ENCODE results near the gene ENKUR.

DNA sequence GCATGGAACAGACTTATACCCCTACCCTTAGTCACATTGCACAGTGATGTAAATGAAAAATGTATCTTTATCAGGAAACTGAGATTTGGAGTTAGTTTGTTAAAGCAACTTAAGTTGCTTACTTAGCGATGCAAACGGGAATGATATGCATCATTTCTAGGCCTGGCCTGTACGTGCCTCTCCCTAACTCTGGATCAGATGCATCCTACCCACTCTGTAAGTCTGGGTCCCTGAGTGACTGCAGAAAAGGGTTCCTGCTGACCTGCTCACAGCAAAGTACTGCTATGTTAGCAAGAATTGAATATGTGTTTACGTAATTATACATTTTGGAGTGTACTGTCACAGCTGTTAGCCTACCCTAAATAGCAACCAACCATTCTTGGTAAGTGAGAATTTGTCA is 32.8 kb downstream of the ENKUR start:
- TF ChIP-seq POLR2AphosphoS5 (IDR thresholded peaks at IDR 0.05; ENCODE audit: low read depth, low read length): no peak
- TF ChIP-seq, protein P1, sequence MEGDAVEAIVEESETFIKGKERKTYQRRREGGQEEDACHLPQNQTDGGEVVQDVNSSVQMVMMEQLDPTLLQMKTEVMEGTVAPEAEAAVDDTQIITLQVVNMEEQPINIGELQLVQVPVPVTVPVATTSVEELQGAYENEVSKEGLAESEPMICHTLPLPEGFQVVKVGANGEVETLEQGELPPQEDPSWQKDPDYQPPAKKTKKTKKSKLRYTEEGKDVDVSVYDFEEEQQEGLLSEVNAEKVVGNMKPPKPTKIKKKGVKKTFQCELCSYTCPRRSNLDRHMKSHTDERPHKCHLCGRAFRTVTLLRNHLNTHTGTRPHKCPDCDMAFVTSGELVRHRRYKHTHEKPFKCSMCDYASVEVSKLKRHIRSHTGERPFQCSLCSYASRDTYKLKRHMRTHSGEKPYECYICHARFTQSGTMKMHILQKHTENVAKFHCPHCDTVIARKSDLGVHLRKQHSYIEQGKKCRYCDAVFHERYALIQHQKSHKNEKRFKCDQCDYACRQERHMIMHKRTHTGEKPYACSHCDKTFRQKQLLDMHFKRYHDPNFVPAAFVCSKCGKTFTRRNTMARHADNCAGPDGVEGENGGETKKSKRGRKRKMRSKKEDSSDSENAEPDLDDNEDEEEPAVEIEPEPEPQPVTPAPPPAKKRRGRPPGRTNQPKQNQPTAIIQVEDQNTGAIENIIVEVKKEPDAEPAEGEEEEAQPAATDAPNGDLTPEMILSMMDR (IDR thresholded peaks at IDR 0.05): no peak
